Cerebellar cortex (tissue), 1 donor: ENCODE results near the gene IRAK2.
A peak's percentile ranks its signal among the peaks of the same experiment; 100 is the strongest.

Experiments
- DNase-seq: peaks from one replicate; pipeline ENCODE4 v3.0.0-alpha.2; 2015; ENCODE audit warnings: low spot score

Gene IRAK2

GRCh38 chr3:10281951-10282350 lies 117.2 kb downstream of the IRAK2 start:
- DNase-seq = no peak

GRCh38 chr3:10283638-10284037 lies 118.9 kb downstream of the IRAK2 start:
- peak; percentile 30 for DNase-seq

GRCh38 chr3:10284496-10284895 lies 119.8 kb downstream of the IRAK2 start:
- DNase-seq = no peak

- no peak for DNase-seq
These were observed 120.8 kb downstream of the IRAK2 start for GRCh38 chr3:10285272-10286132.

GRCh38 chr3:10286133-10286524 lies 121.4 kb downstream of the IRAK2 start:
- DNase-seq = no peak

GRCh38 chr3:10286596-10287295 lies 122.0 kb downstream of the IRAK2 start:
- DNase-seq = peak; percentile 92

GRCh38 chr3:10287936-10288574 lies 123.3 kb downstream of the IRAK2 start:
- no peak for DNase-seq

GRCh38 chr3:10288575-10288960 lies 123.8 kb downstream of the IRAK2 start:
- DNase-seq = no peak

GRCh38 chr3:10289077-10289476 lies 124.4 kb downstream of the IRAK2 start:
- no peak for DNase-seq

GRCh38 chr3:10289787-10290355 lies 125.2 kb downstream of the IRAK2 start:
- no peak for DNase-seq

GRCh38 chr3:10290481-10291176 lies 125.9 kb downstream of the IRAK2 start:
- DNase-seq = no peak

GRCh38 chr3:10291641-10292040 lies 126.9 kb downstream of the IRAK2 start:
- DNase-seq = no peak

- no peak for DNase-seq
These were observed 128.0 kb downstream of the IRAK2 start, which contains the start of gene GHRL for GRCh38 chr3:10292505-10293419. Gene GHRL (minus strand): TSS chr3:10292947. CDS start chr3:10290180, 2,767 bp downstream.
